Lower leg skin (tissue), 3 donors: Measurements from ENCODE around the gene CTIF.

Experiments used
- POLR2A ChIP-seq, 2 donors: fragments of 450-650 bp; IDR thresholded peaks; one replicate each; pipeline ENCODE4 v1.6.1; 2016 to 2017; ENCODE audit warnings: antibody characterized with exemption in 2 of 2, mild to moderate bottlenecking in 1 of 2, moderate library complexity in 1 of 2
- TF ChIP-seq, protein P1 (sequence below), 3 donors: fragments of 450-650 bp; IDR thresholded peaks; one replicate each; pipeline ENCODE4 v1.5.1; 2016; ENCODE audit warnings: antibody characterized with exemption in 3 of 3, mild to moderate bottlenecking in 3 of 3, moderate library complexity in 2 of 3

DNA sequence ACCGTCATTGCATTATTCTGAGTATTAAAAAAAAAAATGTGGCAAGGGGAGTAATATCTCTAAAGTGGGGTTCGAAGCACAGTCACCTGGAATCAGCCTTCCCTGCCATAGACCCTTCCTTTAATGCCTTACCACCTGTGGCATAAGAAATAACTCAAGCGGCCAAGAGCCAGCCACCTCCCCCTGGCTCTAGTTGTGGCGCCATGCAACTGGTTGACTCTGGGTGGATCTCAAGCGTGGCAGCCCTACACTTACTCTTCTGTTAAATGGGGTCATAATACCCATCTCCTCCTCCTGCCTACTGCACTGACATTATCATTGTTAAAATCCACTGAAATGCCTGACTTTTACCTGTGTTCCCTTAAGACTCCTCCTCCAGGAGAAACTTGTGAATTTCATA is 236.1 kb downstream of the CTIF start:
- TF ChIP-seq, protein P1, sequence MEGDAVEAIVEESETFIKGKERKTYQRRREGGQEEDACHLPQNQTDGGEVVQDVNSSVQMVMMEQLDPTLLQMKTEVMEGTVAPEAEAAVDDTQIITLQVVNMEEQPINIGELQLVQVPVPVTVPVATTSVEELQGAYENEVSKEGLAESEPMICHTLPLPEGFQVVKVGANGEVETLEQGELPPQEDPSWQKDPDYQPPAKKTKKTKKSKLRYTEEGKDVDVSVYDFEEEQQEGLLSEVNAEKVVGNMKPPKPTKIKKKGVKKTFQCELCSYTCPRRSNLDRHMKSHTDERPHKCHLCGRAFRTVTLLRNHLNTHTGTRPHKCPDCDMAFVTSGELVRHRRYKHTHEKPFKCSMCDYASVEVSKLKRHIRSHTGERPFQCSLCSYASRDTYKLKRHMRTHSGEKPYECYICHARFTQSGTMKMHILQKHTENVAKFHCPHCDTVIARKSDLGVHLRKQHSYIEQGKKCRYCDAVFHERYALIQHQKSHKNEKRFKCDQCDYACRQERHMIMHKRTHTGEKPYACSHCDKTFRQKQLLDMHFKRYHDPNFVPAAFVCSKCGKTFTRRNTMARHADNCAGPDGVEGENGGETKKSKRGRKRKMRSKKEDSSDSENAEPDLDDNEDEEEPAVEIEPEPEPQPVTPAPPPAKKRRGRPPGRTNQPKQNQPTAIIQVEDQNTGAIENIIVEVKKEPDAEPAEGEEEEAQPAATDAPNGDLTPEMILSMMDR (IDR thresholded peaks at IDR 0.05): no peak
- TF ChIP-seq POLR2A (IDR thresholded peaks at IDR 0.05): no peak
